NCI-H2196 treated with DMSO at 0.1 percent for 48 hours (cell line): ENCODE measurements around the gene SORBS2.
A peak's percentile ranks its signal among the peaks of the same experiment; 100 is the strongest.

Experiments
- DNase-seq: peaks from one replicate; lab custom pipeline; 2025; ENCODE audit not compliant: unreplicated experiment; lab: John Stamatoyannopoulos, UW

SORBS2 gene

GRCh38 chr4:185742766-185743165 is 69.2 kb downstream of the SORBS2 start:
- DNase-seq = no peak

DNA sequence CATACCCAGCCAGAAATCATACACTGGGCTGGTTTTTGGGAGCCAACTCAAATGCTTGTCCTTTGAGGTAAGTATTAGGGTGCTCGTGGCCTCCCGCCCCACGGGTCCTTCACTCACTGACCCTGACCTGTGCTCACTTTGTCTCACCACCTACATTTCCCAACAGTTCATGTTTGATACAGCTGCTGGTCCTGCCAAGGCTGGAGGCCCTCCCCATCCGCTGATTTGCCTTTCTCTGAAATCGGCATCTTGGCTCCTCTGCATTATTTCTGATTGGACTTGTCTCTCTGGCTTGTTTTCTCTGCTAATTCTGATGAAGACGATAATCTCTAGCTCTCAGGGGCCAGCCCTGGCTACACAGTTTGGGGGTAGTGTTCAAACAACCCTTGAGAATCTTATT is 70.2 kb downstream of the SORBS2 start:
- no peak for DNase-seq

GRCh38 chr4:185740471-185740873 is 71.5 kb downstream of the SORBS2 start:
- DNase-seq = no peak

DNA sequence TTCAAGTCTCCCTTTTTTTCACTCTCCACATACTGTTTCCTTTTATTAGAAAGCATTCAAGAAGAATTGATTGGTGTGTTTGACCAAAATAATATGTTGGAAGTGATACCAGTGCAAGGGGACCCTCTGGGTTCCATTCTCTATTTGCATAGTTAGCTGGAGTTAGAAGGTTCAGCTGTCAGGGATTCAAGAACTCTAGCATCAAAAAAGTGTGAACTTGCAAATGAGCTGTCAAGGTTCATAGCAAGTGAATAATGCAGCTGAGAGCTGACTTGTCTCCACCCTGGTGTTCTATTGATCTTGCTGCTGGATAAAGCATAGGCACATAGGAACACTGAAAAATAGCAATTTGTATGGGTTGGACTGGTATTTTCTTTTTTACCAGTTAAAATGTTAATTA is 73.2 kb downstream of the SORBS2 start:
- DNase-seq = no peak

DNA sequence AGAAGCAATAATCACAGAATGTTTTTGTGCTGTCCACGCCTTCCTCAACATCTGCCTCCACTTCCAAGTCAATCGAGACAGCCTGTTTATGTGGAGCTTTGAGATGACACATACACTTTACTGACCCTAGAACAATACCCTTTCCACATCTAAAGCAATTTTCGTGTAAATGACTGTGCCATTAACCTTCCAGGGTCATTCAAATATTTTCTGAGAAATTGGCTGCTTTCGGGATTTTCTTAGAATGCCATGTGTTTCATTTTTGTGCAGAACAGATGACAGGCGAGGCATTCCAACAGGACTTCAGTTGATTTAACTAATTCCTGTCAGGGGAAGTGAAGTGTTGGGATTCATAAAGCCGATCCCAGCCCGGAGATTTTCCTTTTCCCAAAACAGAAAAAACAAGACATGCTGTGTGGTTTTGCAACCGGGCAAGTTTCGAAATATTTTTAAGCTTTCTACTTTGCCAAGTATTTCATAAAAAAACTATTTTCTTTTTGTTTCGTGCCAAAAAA is 73.9 kb downstream of the SORBS2 start:
- no peak for DNase-seq

GRCh38 chr4:185737489-185738037 is 74.4 kb downstream of the SORBS2 start:
- no peak for DNase-seq

GRCh38 chr4:185736882-185737281 is 75.1 kb downstream of the SORBS2 start:
- DNase-seq = no peak

- DNase-seq = no peak
Measured at GRCh38 chr4:185735866-185736400, 76.1 kb downstream of the SORBS2 start.

- no peak for DNase-seq
Measured at GRCh38 chr4:185734930-185735329, 77.1 kb downstream of the SORBS2 start.

DNA sequence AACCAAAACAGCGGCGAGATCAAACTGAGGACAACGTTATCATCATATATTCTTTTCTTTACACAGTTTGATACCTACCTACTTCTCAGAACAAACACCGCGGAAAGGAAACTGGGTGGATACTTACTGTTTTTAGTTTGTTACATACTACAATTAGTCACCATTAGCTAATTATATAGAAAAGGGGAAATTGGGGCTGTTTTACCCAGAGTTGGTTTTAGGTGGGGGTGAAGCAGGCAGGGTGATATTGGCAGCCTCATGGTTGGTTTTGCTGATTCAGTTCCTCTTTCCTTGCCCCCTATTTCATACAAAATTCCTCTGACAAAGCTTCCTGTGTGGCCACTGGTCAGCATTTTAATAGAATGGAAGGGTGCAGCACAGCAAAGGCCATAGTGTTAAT is 77.8 kb downstream of the SORBS2 start:
- DNase-seq = no peak

- no peak for DNase-seq
Measured at GRCh38 chr4:185730849-185731608, 81.0 kb downstream of the SORBS2 start.

DNA sequence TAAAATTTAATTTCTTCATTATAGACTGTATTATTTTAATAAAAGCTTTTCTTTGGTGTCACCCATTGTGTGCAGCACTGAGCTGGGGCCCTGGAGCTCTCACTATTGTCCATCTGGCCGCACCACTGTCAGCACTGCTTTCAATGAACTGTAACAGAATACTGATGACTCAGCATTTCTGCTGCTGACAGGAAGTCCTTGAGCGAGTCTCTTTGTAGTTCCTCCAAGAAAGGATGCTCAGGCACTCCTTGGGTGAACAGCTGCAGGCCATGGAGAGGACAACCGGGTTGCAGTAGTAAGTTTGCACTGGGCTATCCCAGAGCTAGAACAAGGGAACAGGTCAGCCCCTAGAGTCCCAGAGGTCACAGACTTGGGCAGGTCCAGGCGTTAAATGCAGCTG is 81.6 kb downstream of the SORBS2 start:
- peak; percentile 37 for DNase-seq

- no peak for DNase-seq
Measured at GRCh38 chr4:185729391-185729804, 82.6 kb downstream of the SORBS2 start.

GRCh38 chr4:185728893-185729292 is 83.1 kb downstream of the SORBS2 start:
- no peak for DNase-seq

GRCh38 chr4:185726931-185727330 is 85.1 kb downstream of the SORBS2 start:
- DNase-seq = no peak

GRCh38 chr4:185723631-185724260 is 88.2 kb downstream of the SORBS2 start:
- DNase-seq = no peak

DNA sequence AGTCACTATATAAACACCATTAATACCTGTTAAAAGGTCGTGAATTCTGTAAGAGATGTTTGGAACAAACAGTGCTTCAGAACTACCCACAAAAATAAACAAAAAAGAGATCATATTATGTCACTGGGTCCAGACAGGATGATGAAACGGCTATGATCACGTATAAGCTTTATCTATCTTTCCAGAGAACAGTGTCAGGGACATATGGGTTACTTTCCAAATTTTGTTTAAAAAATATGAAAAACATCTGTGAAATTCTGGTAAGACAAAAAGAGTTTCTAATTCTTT is 90.0 kb downstream of the SORBS2 start:
- no peak for DNase-seq

DNA sequence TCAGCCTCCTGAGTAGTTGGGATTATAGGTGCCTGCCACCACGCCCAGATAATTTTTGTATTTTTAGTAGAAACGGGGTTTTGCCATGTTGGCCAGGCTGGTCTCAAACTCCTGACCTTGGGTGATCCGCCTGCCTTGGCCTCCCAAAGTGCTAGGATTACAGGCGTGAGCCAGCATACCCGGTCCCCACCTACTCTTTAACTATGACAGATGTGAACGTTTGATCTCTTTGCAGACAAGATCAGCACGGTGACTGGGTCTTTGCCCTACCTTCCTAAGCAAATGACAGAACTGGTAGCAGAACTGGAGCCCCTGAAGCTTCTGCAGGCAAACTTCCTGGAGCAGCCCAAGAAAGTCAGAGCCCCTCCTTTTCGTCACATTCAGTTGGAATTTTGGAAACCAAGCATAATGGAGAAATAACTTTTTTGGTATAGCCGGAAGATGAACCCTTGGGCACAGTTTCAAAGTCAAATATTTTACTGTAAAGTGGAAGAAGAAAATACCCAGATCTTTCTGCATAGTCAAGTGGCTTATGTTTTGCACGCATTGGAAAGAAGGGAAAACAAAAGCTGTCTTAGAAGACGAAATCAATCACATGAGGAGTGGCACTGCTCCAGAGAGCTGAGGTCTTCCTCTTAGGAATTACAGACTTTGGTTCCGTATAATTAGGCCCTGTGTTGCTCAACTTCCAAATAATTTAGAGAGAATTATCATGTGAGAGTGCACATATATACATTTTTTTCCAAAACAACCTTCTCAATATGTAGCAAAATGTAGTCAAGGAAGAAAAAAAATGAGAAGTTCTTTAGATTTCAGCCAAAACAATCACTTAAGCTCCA is 90.6 kb downstream of the SORBS2 start:
- DNase-seq = no peak

GRCh38 chr4:185719500-185719858 is 92.5 kb downstream of the SORBS2 start:
- no peak for DNase-seq

- no peak for DNase-seq
Measured at GRCh38 chr4:185718578-185719499, 93.2 kb downstream of the SORBS2 start.
